Upper lobe of left lung (tissue), 6 donors: ENCODE measurements around the gene ETFRF1. TPM values are rescaled to one million over a fixed set of nuclear protein-coding genes. Genes with fewer than 3 reads are reported as not detected.

Source experiments
- ATAC-seq, 2 donors: fragments of 200-7000 bp; cut with Tn5 transposase; one replicate each; pipeline ENCODE4 v1.9.1; 2022; ENCODE audit warnings: mild to moderate bottlenecking in 2 of 2, moderate library complexity in 2 of 2; ENCODE audit not compliant: low FRiP score in 2 of 2
- DNase-seq, 2 donors: peaks; one replicate each; pipeline ENCODE4 v3.0.0-alpha.2; 2019 to 2020
- H3K27ac ChIP-seq, 4 donors: fragments of 200-600 bp; sonication (generic); one replicate each; pipeline ENCODE4 v1.5.1; 2016 to 2019
- H3K27me3 ChIP-seq, 4 donors: fragments of 200-600 bp; sonication (generic); one replicate each; pipeline ENCODE4 v1.5.1; 2017 to 2019
- H3K36me3 ChIP-seq, 4 donors: fragments of 200-600 bp; sonication (generic); one replicate each; pipeline ENCODE4 v1.5.1; 2016 to 2019
- H3K4me1 ChIP-seq, 4 donors: fragments of 200-600 bp; sonication (generic); one replicate each; pipeline ENCODE4 v1.5.1; 2018 to 2019
- H3K4me3 ChIP-seq, 4 donors: fragments of 200-600 bp; sonication (generic); one replicate each; pipeline ENCODE4 v1.5.1; 2017 to 2019; ENCODE audit warnings: mild to moderate bottlenecking in 2 of 4, moderate library complexity in 1 of 4
- H3K9me3 ChIP-seq, 4 donors: fragments of 200-600 bp; sonication (generic); one replicate each; pipeline ENCODE4 v1.5.1; 2018 to 2019
- EP300 ChIP-seq, 4 donors: sonication (generic); formaldehyde crosslinking; IDR thresholded peaks; one replicate each; pipeline ENCODE4 v1.5.1; 2017; ENCODE audit warnings: antibody characterized with exemption in 4 of 4, control low read depth in 2 of 4
- POLR2A ChIP-seq, 4 donors: fragments of 450-650 bp; IDR thresholded peaks; one replicate each; pipeline ENCODE4 v1.5.1; 2016 to 2017; ENCODE audit warnings: antibody characterized with exemption in 4 of 4, mild to moderate bottlenecking in 2 of 4
- POLR2AphosphoS5 ChIP-seq, 2 donors: sonication (generic); formaldehyde crosslinking; IDR thresholded peaks; one replicate each; pipeline ENCODE4 v1.5.1; 2017; ENCODE audit warnings: antibody characterized with exemption in 2 of 2
- WGBS, 2 donors: methylation state at CpG; one replicate each; pipeline ENCODE4 v1.1.5; 2017 to 2018; 5-methylcytosine and 5-hydroxymethylcytosine counted together
- total RNA-seq, 6 donors: library from RNA; depleted of rRNA in 4 of 6; stranded (reverse); fragments of >200 nt in 4 of 6; gene quantifications; one replicate each; pipeline versions ENCODE4 v1.1.0 to v1.2.1, GENCODE V29; 2016 to 2021
- TF ChIP-seq, protein P1 (sequence below), 6 experiments: fragments of 450-650 bp in 4 of 6; fragments of 200-600 bp in 2 of 6; sonication (generic) in 2 of 6; IDR thresholded peaks; one replicate each; pipeline ENCODE4 v1.5.1; 2016 to 2019; ENCODE audit warnings: antibody characterized with exemption in 6 of 6
- donor health status: DM: no; HTN: no; CAD: no; lungs with moderate emphysema.
- donor health status: DM: no; HTN: yes; CAD: no; lungs with severe emphysema.

The ETFRF1 gene
- total RNA-seq, 6 donors from 2014 or later: 5.2 to 48.4 (median 20.5) TPM

DNA sequence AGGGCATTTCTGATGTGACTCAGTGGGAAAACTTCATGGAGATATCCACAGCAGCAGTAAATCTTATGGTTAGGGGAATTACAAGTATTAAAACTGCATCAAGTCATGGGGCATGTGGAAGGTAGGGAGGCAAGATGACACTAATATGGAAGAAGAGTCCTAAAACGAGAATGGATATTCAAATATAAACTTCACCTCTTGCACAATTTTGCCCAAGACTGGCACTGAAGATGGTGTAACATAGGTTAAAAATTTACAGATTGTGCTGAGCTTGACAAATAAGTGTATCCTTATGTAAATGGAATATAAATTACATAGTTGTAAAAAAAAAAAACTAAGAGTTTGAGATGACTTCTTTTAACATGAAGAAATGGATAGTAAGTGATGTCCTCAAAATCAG lies 12.8 kb downstream of the ETFRF1 start:
- Histone ChIP-seq H3K36me3 (peaks cover 4 to 57% (median 8%) of the 10 kb centered on the region in 4 donors), H3K27ac (no peak overlapping the region), H3K9me3 (no peaks in the 10 kb centered on the region), H3K4me1 (no peaks in the 10 kb centered on the region), H3K4me3 (no peak overlapping the region), H3K27me3 (no peaks in the 10 kb centered on the region)
- WGBS, 2 donors: 65 to 68% methylated on average over 1 of the region's 1 CpG
- TF ChIP-seq POLR2A (IDR thresholded peaks at IDR 0.05) (no peak), EP300 (IDR thresholded peaks at IDR 0.05) (no peak), POLR2AphosphoS5 (IDR thresholded peaks at IDR 0.05) (no peak)
- TF ChIP-seq, protein P1, sequence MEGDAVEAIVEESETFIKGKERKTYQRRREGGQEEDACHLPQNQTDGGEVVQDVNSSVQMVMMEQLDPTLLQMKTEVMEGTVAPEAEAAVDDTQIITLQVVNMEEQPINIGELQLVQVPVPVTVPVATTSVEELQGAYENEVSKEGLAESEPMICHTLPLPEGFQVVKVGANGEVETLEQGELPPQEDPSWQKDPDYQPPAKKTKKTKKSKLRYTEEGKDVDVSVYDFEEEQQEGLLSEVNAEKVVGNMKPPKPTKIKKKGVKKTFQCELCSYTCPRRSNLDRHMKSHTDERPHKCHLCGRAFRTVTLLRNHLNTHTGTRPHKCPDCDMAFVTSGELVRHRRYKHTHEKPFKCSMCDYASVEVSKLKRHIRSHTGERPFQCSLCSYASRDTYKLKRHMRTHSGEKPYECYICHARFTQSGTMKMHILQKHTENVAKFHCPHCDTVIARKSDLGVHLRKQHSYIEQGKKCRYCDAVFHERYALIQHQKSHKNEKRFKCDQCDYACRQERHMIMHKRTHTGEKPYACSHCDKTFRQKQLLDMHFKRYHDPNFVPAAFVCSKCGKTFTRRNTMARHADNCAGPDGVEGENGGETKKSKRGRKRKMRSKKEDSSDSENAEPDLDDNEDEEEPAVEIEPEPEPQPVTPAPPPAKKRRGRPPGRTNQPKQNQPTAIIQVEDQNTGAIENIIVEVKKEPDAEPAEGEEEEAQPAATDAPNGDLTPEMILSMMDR (IDR thresholded peaks at IDR 0.05): no peak
- ATAC-seq (no peak), DNase-seq (no peak)

DNA sequence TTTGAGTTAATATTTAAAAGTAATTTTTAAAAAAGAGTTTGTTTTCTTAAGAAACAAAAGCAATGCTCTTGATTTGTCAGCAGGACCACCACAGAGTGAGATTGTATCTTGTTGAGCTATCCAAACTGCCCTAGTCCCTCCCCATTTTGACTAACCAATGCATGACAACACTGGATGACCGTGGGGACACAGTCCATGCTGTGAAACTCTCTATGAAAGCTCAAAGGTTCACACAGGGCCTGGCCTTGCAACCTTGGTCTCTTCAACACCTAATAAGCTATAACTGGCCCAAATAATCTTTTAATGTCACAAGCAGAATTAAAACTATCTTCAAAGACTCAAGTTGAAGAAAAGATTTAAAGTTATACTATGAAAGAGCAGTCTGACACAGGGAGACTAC lies 13.5 kb downstream of the ETFRF1 start:
- Histone ChIP-seq H3K4me3 (no peak overlapping the region), H3K27me3 (no peaks in the 10 kb centered on the region), H3K27ac (no peak overlapping the region), H3K4me1 (no peaks in the 10 kb centered on the region), H3K9me3 (no peaks in the 10 kb centered on the region), H3K36me3 (peaks cover 4 to 53% (median 8%) of the 10 kb centered on the region in 4 donors)
- TF ChIP-seq POLR2AphosphoS5 (IDR thresholded peaks at IDR 0.05) (no peak), POLR2A (IDR thresholded peaks at IDR 0.05) (no peak), EP300 (IDR thresholded peaks at IDR 0.05) (no peak)
- TF ChIP-seq, protein P1 (IDR thresholded peaks at IDR 0.05): no peak
- DNase-seq (no peak), ATAC-seq (no peak)
- WGBS, 2 donors: 83 to 90% methylated on average over 1 of the region's 1 CpG

DNA sequence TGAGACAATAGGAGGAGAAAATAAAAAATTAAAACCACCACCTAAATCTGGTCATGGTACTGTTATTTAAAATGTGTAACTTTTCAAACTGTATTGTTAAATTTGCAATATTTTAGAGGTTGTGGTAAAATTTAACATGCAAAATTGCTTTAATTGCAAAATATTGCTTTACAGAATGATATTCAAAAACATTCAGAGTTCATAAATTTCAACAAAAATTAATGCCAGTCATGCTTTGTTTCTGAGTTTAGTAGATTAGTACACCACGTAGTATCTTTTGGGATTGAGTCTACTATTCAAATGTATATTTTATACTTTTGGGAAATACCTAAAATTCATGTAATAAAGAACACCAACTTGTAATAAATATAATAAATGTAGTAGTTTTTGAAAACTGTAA lies 18.3 kb downstream of the ETFRF1 start:
- no peaks in the 10 kb centered on the region for H3K9me3 ChIP-seq
- H3K27ac ChIP-seq: no peak overlapping the region
- H3K4me3 ChIP-seq: no peak overlapping the region
- WGBS, 2 donors: 88 to 97% methylated on average over 1 of the region's 1 CpG
- no peak for DNase-seq
- no peaks in the 10 kb centered on the region for H3K27me3 ChIP-seq
- ATAC-seq: no peak
- H3K4me1 ChIP-seq: no peaks in the 10 kb centered on the region
- H3K36me3 ChIP-seq: peaks cover 0 to 24% (median 5%) of the 10 kb centered on the region in 4 donors
- no peak for TF ChIP-seq EP300 (IDR thresholded peaks at IDR 0.05)
- no peak for TF ChIP-seq POLR2A (IDR thresholded peaks at IDR 0.05)
- no peak for TF ChIP-seq POLR2AphosphoS5 (IDR thresholded peaks at IDR 0.05)
- TF ChIP-seq, protein P1 (IDR thresholded peaks at IDR 0.05): no peak

DNA sequence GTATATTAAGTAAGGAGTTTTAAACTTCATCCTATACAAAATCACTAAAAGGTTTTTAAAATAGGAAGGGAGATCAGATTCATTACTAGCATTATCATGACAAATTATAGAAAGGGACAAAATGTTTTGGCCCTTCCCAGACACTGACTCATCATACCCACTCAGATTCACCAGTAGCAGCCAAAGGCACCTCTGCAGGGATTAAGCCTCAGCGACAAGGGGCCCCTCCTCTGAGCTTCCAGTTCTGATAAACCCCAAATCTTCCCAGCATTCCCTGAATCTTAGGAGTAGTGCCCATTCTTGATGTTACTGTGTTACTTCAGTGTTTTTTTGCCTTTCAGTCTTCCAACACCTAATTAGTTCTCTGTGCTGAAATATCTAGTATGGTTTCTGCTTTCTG lies 41.2 kb downstream of the ETFRF1 start:
- Histone ChIP-seq H3K27ac (no peak overlapping the region), H3K36me3 (peaks cover 0 to 5% (median 2%) of the 10 kb centered on the region in 4 donors), H3K4me1 (no peaks in the 10 kb centered on the region), H3K9me3 (no peaks in the 10 kb centered on the region), H3K27me3 (no peaks in the 10 kb centered on the region), H3K4me3 (no peak overlapping the region)
- WGBS, 2 donors: 59 to 67% methylated on average over 1 of the region's 1 CpG
- TF ChIP-seq POLR2A (IDR thresholded peaks at IDR 0.05): no peak
- TF ChIP-seq, protein P1 (IDR thresholded peaks at IDR 0.05): no peak
- TF ChIP-seq EP300 (IDR thresholded peaks at IDR 0.05): no peak
- no peak for TF ChIP-seq POLR2AphosphoS5 (IDR thresholded peaks at IDR 0.05)
- DNase-seq (no peak), ATAC-seq (peak in 1 of 2 donors; percentile 75)

DNA sequence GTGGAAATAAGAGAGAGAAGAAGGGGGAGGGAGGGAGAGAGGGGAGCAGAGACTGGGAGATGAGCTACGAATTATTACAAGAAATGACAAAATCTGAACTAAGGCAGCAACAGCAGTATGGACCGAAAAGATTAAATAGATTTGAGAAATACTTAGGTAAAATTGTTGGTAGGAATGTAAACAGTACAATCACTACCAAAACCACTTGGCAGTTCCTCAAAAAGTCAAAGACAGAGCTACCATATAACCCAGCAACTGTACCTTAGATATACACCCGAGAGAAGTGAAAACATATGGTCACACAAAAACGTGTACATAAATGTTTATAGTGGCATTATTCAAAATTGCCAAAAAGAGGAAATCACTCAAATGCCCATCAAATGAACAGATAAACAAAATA lies 41.6 kb downstream of the ETFRF1 start:
- DNase-seq: no peak
- no peak overlapping the region for H3K4me3 ChIP-seq

More for the DNA sequence above, 41.6 kb downstream of the ETFRF1 start:
- Histone ChIP-seq H3K36me3 (peaks cover 0 to 5% (median 2%) of the 10 kb centered on the region in 4 donors), H3K4me1 (no peaks in the 10 kb centered on the region), H3K27me3 (no peaks in the 10 kb centered on the region), H3K27ac (no peak overlapping the region), H3K9me3 (no peaks in the 10 kb centered on the region)
- TF ChIP-seq POLR2A (IDR thresholded peaks at IDR 0.05) (no peak), POLR2AphosphoS5 (IDR thresholded peaks at IDR 0.05) (no peak), EP300 (IDR thresholded peaks at IDR 0.05) (no peak)
- TF ChIP-seq, protein P1 (IDR thresholded peaks at IDR 0.05): no peak
- no peak for ATAC-seq
- 76 to 77% methylated on average over 4 of the region's 4 CpGs for WGBS, 2 donors
